Peyer's patch (tissue), 4 donors: ENCODE data around the gene TUBGCP4.

ENCODE experiments used
- CTCF ChIP-seq, 6 experiments: fragments of 450-650 bp in 4 of 6; fragments of 200-600 bp in 2 of 6; sonication (generic) in 1 of 6; IDR thresholded peaks; one replicate each; pipeline ENCODE4 v1.5.1; 2017 to 2019; ENCODE audit warnings: antibody characterized with exemption in 6 of 6, mild to moderate bottlenecking in 3 of 6, moderate library complexity in 1 of 6
- POLR2A ChIP-seq, 2 donors: fragments of 450-650 bp; IDR thresholded peaks; one replicate each; pipeline ENCODE4 v1.5.1; 2017; ENCODE audit warnings: antibody characterized with exemption in 2 of 2, mild to moderate bottlenecking in 2 of 2, moderate library complexity in 2 of 2

- TF ChIP-seq POLR2A (IDR thresholded peaks at IDR 0.05) (no peak), CTCF (IDR thresholded peaks at IDR 0.05) (no peak)
These were observed 10.1 kb upstream of the TUBGCP4 start for GRCh38 chr15:43360821-43361220.
